SH-SY5Y (cell line): ENCODE results near the gene MYO10.

Source experiments
- GATA2 ChIP-seq: IDR thresholded peaks from 2 replicates; pipeline ENCODE4 v1.6.1; 2011; ENCODE audit warnings: mild to moderate bottlenecking, low read depth, low read length
- GATA3 ChIP-seq: IDR thresholded peaks from 2 replicates; pipeline ENCODE4 v1.6.1; 2011; ENCODE audit warnings: low read depth, mild to moderate bottlenecking, low read length, moderate library complexity

- TF ChIP-seq GATA2 (no peak), GATA3 (no peak)
Measured at GRCh38 chr5:16797951-16798350, 138.1 kb downstream of the MYO10 start.
